HepG2 (cell line): ENCODE data around the gene METTL22. TPM values are rescaled to one million over a fixed set of nuclear protein-coding genes. Genes with fewer than 3 reads are reported as not detected.
A peak's percentile ranks its signal among the peaks of the same experiment; 100 is the strongest.

Source experiments
- ATF5 ChIP-seq: sonication (generic); formaldehyde crosslinking; IDR thresholded peaks from 2 replicates; pipeline ENCODE4 v1.4.0; 2020; ENCODE audit warnings: mild to moderate bottlenecking, low read depth, missing genetic modification reagents
- DPF2 ChIP-seq: sonication (generic); formaldehyde crosslinking; IDR thresholded peaks from 2 replicates; pipeline ENCODE4 v1.4.0; 2020; ENCODE audit warnings: mild to moderate bottlenecking, low read depth, missing genetic modification reagents, borderline replicate concordance
- EP300 ChIP-seq, 3 experiments: sonication (generic) in 1 of 3; formaldehyde crosslinking in 1 of 3; IDR thresholded peaks; 2 replicates each; pipeline versions ENCODE4 v1.5.1 to v1.6.1; 2011 to 2020; ENCODE audit warnings: low read depth in 2 of 3, low read length in 2 of 3, borderline replicate concordance in 1 of 3, improper control_type of control experiment in 1 of 3, mild to moderate bottlenecking in 1 of 3, missing genetic modification reagents in 1 of 3, moderate library complexity in 1 of 3
- FOXC1 ChIP-seq: sonication (generic); formaldehyde crosslinking; IDR thresholded peaks from 2 replicates; pipeline ENCODE4 v1.8.0; 2022; ENCODE audit warnings: mild to moderate bottlenecking, missing genetic modification reagents, borderline replicate concordance
- GLMP ChIP-seq: sonication (generic); formaldehyde crosslinking; IDR thresholded peaks from 2 replicates; pipeline ENCODE4 v1.9.0; 2021; ENCODE audit warnings: missing genetic modification reagents, mild to moderate bottlenecking, borderline replicate concordance
- HMG20B ChIP-seq: conservative IDR thresholded peaks from 2 replicates; pipeline ENCODE4 v1.6.1; 2016; ENCODE audit warnings: missing genetic modification reagents, missing compliant biosample characterization
- IKZF1 ChIP-seq: fragments of 450-650 bp; IDR thresholded peaks from 2 replicates; pipeline ENCODE4 v1.7.1; 2016
- KMT2A ChIP-seq: sonication (generic); formaldehyde crosslinking; IDR thresholded peaks from 2 replicates; pipeline ENCODE4 v1.4.0; 2020; ENCODE audit warnings: missing genetic modification reagents
- NR0B2 ChIP-seq: sonication (generic); formaldehyde crosslinking; IDR thresholded peaks from 2 replicates; pipeline ENCODE4 v1.4.0; 2020; ENCODE audit warnings: mild to moderate bottlenecking, missing genetic modification reagents
- PAX8 ChIP-seq: sonication (generic); formaldehyde crosslinking; IDR thresholded peaks from 2 replicates; pipeline ENCODE4 v1.8.0; 2022; ENCODE audit warnings: mild to moderate bottlenecking, missing genetic modification reagents, borderline replicate concordance
- PHB2 ChIP-seq: fragments of 450-650 bp; IDR thresholded peaks from 2 replicates; pipeline ENCODE4 v1.6.1; 2018; ENCODE audit not compliant: partially characterized antibody
- RFX5 ChIP-seq: IDR thresholded peaks from 2 replicates; pipeline ENCODE4 v1.6.1; 2011; ENCODE audit warnings: low read depth, low read length, improper control_type of control experiment
- TFE3 ChIP-seq: IDR thresholded peaks from 2 replicates; pipeline ENCODE4 v1.6.1; 2016
- ZBTB21 ChIP-seq: sonication (generic); formaldehyde crosslinking; IDR thresholded peaks from 2 replicates; pipeline ENCODE4 v1.4.0; 2020; ENCODE audit warnings: missing genetic modification reagents
- ZBTB38 ChIP-seq: sonication (generic); formaldehyde crosslinking; IDR thresholded peaks from 2 replicates; pipeline ENCODE4 v1.5.1; 2020; ENCODE audit warnings: mild to moderate bottlenecking, missing genetic modification reagents
- ZNF468 ChIP-seq: sonication (generic); formaldehyde crosslinking; IDR thresholded peaks from 2 replicates; pipeline ENCODE4 v1.8.0; 2022; ENCODE audit warnings: mild to moderate bottlenecking, moderate library complexity, missing genetic modification reagents
- ZNF646 ChIP-seq: sonication (generic); formaldehyde crosslinking; IDR thresholded peaks from 2 replicates; pipeline ENCODE4 v1.9.0; 2021; ENCODE audit warnings: mild to moderate bottlenecking, missing genetic modification reagents
- ZNF841 ChIP-seq: sonication (generic); formaldehyde crosslinking; IDR thresholded peaks from 2 replicates; pipeline ENCODE4 v1.8.1; 2023; ENCODE audit warnings: missing genetic modification reagents, borderline replicate concordance
- polyA plus RNA-seq, 8 experiments: library from polyadenylated mRNA; depleted of rRNA in 3 of 8; stranded (reverse) in 7 of 8; unstranded in 1 of 8; fragments of >200 nt; fragmentation: Illumina TruSeq in 4 of 8; extraction: Trizol in 4 of 8; gene quantifications; 2 replicates each; pipeline versions ENCODE4 v1.2.1 to v1.2.3, GENCODE V29; 2011 to 2016; ENCODE audit warnings: low read depth in 4 of 8, missing spikeins in 1 of 8, mixed read lengths in 1 of 8; ENCODE audit not compliant: insufficient read depth in 1 of 8
- total RNA-seq, 5 experiments: library from RNA; depleted of rRNA; stranded (reverse); fragments of >200 nt; fragmentation: Illumina TruSeq; extraction: Trizol; gene quantifications; 2 replicates each; pipeline ENCODE4 v1.2.3, GENCODE V29; 2016; ENCODE audit warnings: low read depth in 1 of 5

Gene METTL22
- total and polyA plus RNA-seq, 2 of the 13 experiments (the other 11 are each of a cell fraction or from before 2014, with no cell fraction given) = 36.2 to 94.8 TPM

- TF ChIP-seq EP300 (IDR thresholded peaks at IDR 0.05; ENCODE audit: low read depth in 2 of 2, low read length in 2 of 2) (peak in 1 of 2 experiments; percentile 72; a peak in 3 of 4 replicates), EP300 (CRISPR knock-in tag; IDR thresholded peaks at IDR 0.05; ENCODE audit: borderline replicate concordance) (peak; percentile 54; the same call in 1 of the 2 replicates), NR0B2 (CRISPR knock-in tag) (no peak), ZBTB38 (no peak; the same call in 1 of the 2 replicates), FOXC1 (no peak), PHB2 (no peak), HMG20B (CRISPR knock-in tag) (no peak), ZNF646 (CRISPR knock-in tag) (no peak), ATF5 (CRISPR knock-in tag) (no peak), KMT2A (CRISPR knock-in tag) (no peak), ZNF468 (CRISPR knock-in tag) (no peak), ZNF841 (CRISPR knock-in tag) (no peak), IKZF1 (no peak), PAX8 (CRISPR knock-in tag) (no peak), ZBTB21 (no peak), GLMP (CRISPR knock-in tag) (no peak), DPF2 (CRISPR knock-in tag) (peak; percentile 61; the same call in 1 of the 2 replicates), RFX5 (no peak), TFE3 (no peak)
These were observed 54.0 kb downstream of the METTL22 start (continued) for GRCh38 chr16:8675183-8676159.
